Measurements from ENCODE around the gene AJM1.
"Not testable (repeated sequence)": the region's sequence is repeated elsewhere in the genome, so short reads cannot be mapped to it uniquely, and the experiment has no call there.

The AJM1 gene

GRCh38 chr9:136868644-136869043, 26.4 kb downstream of the AJM1 start:
- no peak for DNase-seq (ENCODE audit: low read depth)
- no peak for TF ChIP-seq CTCF (IDR thresholded peaks at IDR 0.05; ENCODE audit: low read length, missing control alignments)
- H3K4me3 ChIP-seq (replicated peaks; ENCODE audit: low read depth, low read length), result no peak overlapping the region

- DNase-seq (ENCODE audit: low read depth); H3K4me3 ChIP-seq (replicated peaks; ENCODE audit: low read depth, low read length): not testable (repeated sequence)
Measured at GRCh38 chr9:136869611-136870010, 27.3 kb downstream of the AJM1 start.

- TF ChIP-seq CTCF (IDR thresholded peaks at IDR 0.05; ENCODE audit: low read length, missing control alignments), result no peak
- no peak overlapping the region for H3K4me3 ChIP-seq (replicated peaks; ENCODE audit: low read depth, low read length)
- DNase-seq (ENCODE audit: low read depth), result no peak
Measured at GRCh38 chr9:136875155-136875554, 32.9 kb downstream of the AJM1 start.

- DNase-seq (ENCODE audit: low read depth), result no peak
- no peak for TF ChIP-seq CTCF (IDR thresholded peaks at IDR 0.05; ENCODE audit: low read length, missing control alignments)
- H3K4me3 ChIP-seq (replicated peaks; ENCODE audit: low read depth, low read length), result no peak overlapping the region
Measured at GRCh38 chr9:136876476-136876875, 34.2 kb downstream of the AJM1 start.

- no peak overlapping the region for H3K4me3 ChIP-seq (replicated peaks; ENCODE audit: low read depth, low read length)
- TF ChIP-seq CTCF (IDR thresholded peaks at IDR 0.05; ENCODE audit: low read length, missing control alignments), result no peak
- no peak for DNase-seq (ENCODE audit: low read depth)
Measured at GRCh38 chr9:136880651-136881050, 38.4 kb downstream of the AJM1 start.

- TF ChIP-seq CTCF (IDR thresholded peaks at IDR 0.05; ENCODE audit: low read length, missing control alignments), result no peak
- no peak overlapping the region for H3K4me3 ChIP-seq (replicated peaks; ENCODE audit: low read depth, low read length)
- peak; percentile 44 for DNase-seq (ENCODE audit: low read depth)
Measured at GRCh38 chr9:136881691-136882108, 39.4 kb downstream of the AJM1 start.

- DNase-seq (ENCODE audit: low read depth), result peak; percentile 73
- no peak overlapping the region for H3K4me3 ChIP-seq (replicated peaks; ENCODE audit: low read depth, low read length)
- TF ChIP-seq CTCF (IDR thresholded peaks at IDR 0.05; ENCODE audit: low read length, missing control alignments), result no peak
Measured at GRCh38 chr9:136882109-136882946, 40.0 kb downstream of the AJM1 start.

- not testable (repeated sequence) for DNase-seq (ENCODE audit: low read depth); H3K4me3 ChIP-seq (replicated peaks; ENCODE audit: low read depth, low read length)
Measured at GRCh38 chr9:136882947-136883283, 40.6 kb downstream of the AJM1 start.

- DNase-seq (ENCODE audit: low read depth); H3K4me3 ChIP-seq (replicated peaks; ENCODE audit: low read depth, low read length): not testable (repeated sequence)
Measured at GRCh38 chr9:136883670-136884069, 41.4 kb downstream of the AJM1 start.

All from fibroblast of pulmonary artery (primary cell).